Activated naive CD8-positive, alpha-beta T cell treated with anti-CD3 and anti-CD28 coated beads for 36 hours (primary cell): ENCODE data around the gene TMCC3. TPM values are rescaled to one million over a fixed set of nuclear protein-coding genes. Genes with fewer than 3 reads are reported as not detected.

Experiments
- DNase-seq: peaks from one replicate; pipeline ENCODE4 v3.0.0; 2021
- H3K27ac Mint-ChIP-seq: one replicate; pipeline ENCODE4 v1.8.0; 2022; ENCODE audit warnings: mild to moderate bottlenecking, moderate library complexity, mixed read lengths
- H3K27me3 Mint-ChIP-seq: one replicate; pipeline ENCODE4 v1.8.0; 2022; ENCODE audit warnings: mild to moderate bottlenecking, mixed read lengths
- H3K36me3 Mint-ChIP-seq: one replicate; pipeline ENCODE4 v1.8.0; 2021; ENCODE audit warnings: mild to moderate bottlenecking, mixed read lengths
- H3K4me1 Mint-ChIP-seq: one replicate; pipeline ENCODE4 v1.8.0; 2021; ENCODE audit warnings: mixed read lengths
- H3K4me3 Mint-ChIP-seq: one replicate; pipeline ENCODE4 v1.8.0; 2022; ENCODE audit warnings: mild to moderate bottlenecking, moderate library complexity, mixed read lengths
- H3K9me3 Mint-ChIP-seq: one replicate; pipeline ENCODE4 v1.8.0; 2022; ENCODE audit warnings: mixed read lengths
- total RNA-seq, 2 experiments: library from RNA; stranded (reverse); gene quantifications; one replicate each; pipeline ENCODE4 v1.2.3, GENCODE V29; 2021

TMCC3 gene
- total RNA-seq, 2 experiments from 2014 or later: 0.10 to 0.19 TPM

- H3K27ac Mint-ChIP-seq: no peak overlapping the region
- DNase-seq: no peak
- H3K4me1 Mint-ChIP-seq: peaks cover 9% of the 10 kb centered on the region
- no peak overlapping the region for H3K4me3 Mint-ChIP-seq
- peaks cover 8% of the 10 kb centered on the region for H3K27me3 Mint-ChIP-seq
- no peaks in the 10 kb centered on the region for H3K9me3 Mint-ChIP-seq
- no peaks in the 10 kb centered on the region for H3K36me3 Mint-ChIP-seq
These were observed 28.5 kb upstream of the TMCC3 start for GRCh38 chr12:94678849-94679248.

GRCh38 chr12:94678379-94678778 is 28.0 kb upstream of the TMCC3 start:
- Mint-ChIP-seq H3K4me3 (no peak overlapping the region), H3K4me1 (peaks cover 9% of the 10 kb centered on the region), H3K36me3 (no peaks in the 10 kb centered on the region)

GRCh38 chr12:94677778-94678177 is 27.4 kb upstream of the TMCC3 start:
- Mint-ChIP-seq H3K36me3 (no peaks in the 10 kb centered on the region), H3K27me3 (peaks cover 8% of the 10 kb centered on the region), H3K27ac (no peak overlapping the region), H3K4me1 (peaks cover 9% of the 10 kb centered on the region), H3K4me3 (no peak overlapping the region), H3K9me3 (no peaks in the 10 kb centered on the region)
- no peak for DNase-seq

More at GRCh38 chr12:94678379-94678778, 28.0 kb upstream of the TMCC3 start:
- DNase-seq: no peak
- peaks cover 8% of the 10 kb centered on the region for H3K27me3 Mint-ChIP-seq
- H3K27ac Mint-ChIP-seq: no peak overlapping the region
- H3K9me3 Mint-ChIP-seq: no peaks in the 10 kb centered on the region

- Mint-ChIP-seq H3K27me3 (peaks cover 8% of the 10 kb centered on the region), H3K9me3 (no peaks in the 10 kb centered on the region), H3K36me3 (no peaks in the 10 kb centered on the region), H3K4me1 (peaks cover 9% of the 10 kb centered on the region), H3K27ac (no peak overlapping the region), H3K4me3 (no peak overlapping the region)
- DNase-seq: no peak
These were observed 26.6 kb upstream of the TMCC3 start for GRCh38 chr12:94676922-94677321.

- Mint-ChIP-seq H3K4me3 (peak overlapping the region; percentile 8), H3K4me1 (peaks cover 9% of the 10 kb centered on the region), H3K27me3 (peaks cover 8% of the 10 kb centered on the region), H3K36me3 (no peaks in the 10 kb centered on the region), H3K27ac (no peak overlapping the region), H3K9me3 (no peaks in the 10 kb centered on the region)
- no peak for DNase-seq
These were observed 25.8 kb upstream of the TMCC3 start for GRCh38 chr12:94676031-94676641.

- H3K27me3 Mint-ChIP-seq: peaks cover 3% of the 10 kb centered on the region
- H3K36me3 Mint-ChIP-seq: no peaks in the 10 kb centered on the region
- no peak for DNase-seq
These were observed 24.5 kb upstream of the TMCC3 start for GRCh38 chr12:94674835-94675234.

GRCh38 chr12:94674051-94674451 is 23.7 kb upstream of the TMCC3 start:
- H3K4me3 Mint-ChIP-seq: no peak overlapping the region
- H3K4me1 Mint-ChIP-seq: peaks cover 9% of the 10 kb centered on the region
- no peak overlapping the region for H3K27ac Mint-ChIP-seq
- H3K36me3 Mint-ChIP-seq: no peaks in the 10 kb centered on the region
- no peak for DNase-seq
- peaks cover 3% of the 10 kb centered on the region for H3K27me3 Mint-ChIP-seq
- H3K9me3 Mint-ChIP-seq: no peaks in the 10 kb centered on the region

More at GRCh38 chr12:94674835-94675234, 24.5 kb upstream of the TMCC3 start:
- Mint-ChIP-seq H3K4me1 (peaks cover 9% of the 10 kb centered on the region), H3K9me3 (no peaks in the 10 kb centered on the region), H3K27ac (no peak overlapping the region), H3K4me3 (no peak overlapping the region)

GRCh38 chr12:94673496-94673895 is 23.1 kb upstream of the TMCC3 start:
- Mint-ChIP-seq H3K27ac (no peak overlapping the region), H3K4me3 (no peak overlapping the region), H3K36me3 (no peaks in the 10 kb centered on the region), H3K27me3 (peaks cover 3% of the 10 kb centered on the region), H3K9me3 (no peaks in the 10 kb centered on the region), H3K4me1 (peaks cover 9% of the 10 kb centered on the region)
- DNase-seq: no peak

- H3K27ac Mint-ChIP-seq: no peak overlapping the region
- no peak overlapping the region for H3K4me3 Mint-ChIP-seq
- peaks cover 3% of the 10 kb centered on the region for H3K27me3 Mint-ChIP-seq
These were observed 21.6 kb upstream of the TMCC3 start for GRCh38 chr12:94671917-94672316.

GRCh38 chr12:94670898-94671297 is 20.5 kb upstream of the TMCC3 start:
- Mint-ChIP-seq H3K27me3 (no peaks in the 10 kb centered on the region), H3K27ac (no peak overlapping the region), H3K4me1 (peaks cover 2% of the 10 kb centered on the region), H3K36me3 (no peaks in the 10 kb centered on the region), H3K4me3 (no peak overlapping the region), H3K9me3 (no peaks in the 10 kb centered on the region)
- DNase-seq: no peak

More at GRCh38 chr12:94671917-94672316, 21.6 kb upstream of the TMCC3 start:
- peaks cover 9% of the 10 kb centered on the region for H3K4me1 Mint-ChIP-seq
- no peaks in the 10 kb centered on the region for H3K9me3 Mint-ChIP-seq
- no peak for DNase-seq
- H3K36me3 Mint-ChIP-seq: no peaks in the 10 kb centered on the region

GRCh38 chr12:94670075-94670474 is 19.7 kb upstream of the TMCC3 start:
- Mint-ChIP-seq H3K27me3 (no peaks in the 10 kb centered on the region), H3K9me3 (no peaks in the 10 kb centered on the region), H3K27ac (no peak overlapping the region), H3K36me3 (no peaks in the 10 kb centered on the region), H3K4me1 (no peaks in the 10 kb centered on the region), H3K4me3 (no peak overlapping the region)
- DNase-seq: no peak

GRCh38 chr12:94667031-94667540 is 16.7 kb upstream of the TMCC3 start:
- H3K9me3 Mint-ChIP-seq: no peaks in the 10 kb centered on the region
- no peak overlapping the region for H3K27ac Mint-ChIP-seq
- H3K4me3 Mint-ChIP-seq: no peak overlapping the region
- H3K36me3 Mint-ChIP-seq: no peaks in the 10 kb centered on the region
- DNase-seq: no peak
- H3K4me1 Mint-ChIP-seq: no peaks in the 10 kb centered on the region
- no peaks in the 10 kb centered on the region for H3K27me3 Mint-ChIP-seq

- H3K36me3 Mint-ChIP-seq: no peaks in the 10 kb centered on the region
- H3K27me3 Mint-ChIP-seq: no peaks in the 10 kb centered on the region
- no peaks in the 10 kb centered on the region for H3K4me1 Mint-ChIP-seq
- no peak for DNase-seq
- H3K9me3 Mint-ChIP-seq: no peaks in the 10 kb centered on the region
- H3K27ac Mint-ChIP-seq: no peak overlapping the region
- H3K4me3 Mint-ChIP-seq: no peak overlapping the region
These were observed 15.8 kb upstream of the TMCC3 start for GRCh38 chr12:94666158-94666557.

- Mint-ChIP-seq H3K36me3 (no peaks in the 10 kb centered on the region), H3K27me3 (no peaks in the 10 kb centered on the region), H3K27ac (no peak overlapping the region), H3K4me1 (no peaks in the 10 kb centered on the region), H3K9me3 (no peaks in the 10 kb centered on the region), H3K4me3 (no peak overlapping the region)
- DNase-seq: no peak
These were observed 13.3 kb upstream of the TMCC3 start for GRCh38 chr12:94663702-94664101.

GRCh38 chr12:94663071-94663470 is 12.7 kb upstream of the TMCC3 start:
- Mint-ChIP-seq H3K4me3 (no peak overlapping the region), H3K36me3 (no peaks in the 10 kb centered on the region), H3K4me1 (no peaks in the 10 kb centered on the region), H3K9me3 (no peaks in the 10 kb centered on the region), H3K27me3 (no peaks in the 10 kb centered on the region), H3K27ac (no peak overlapping the region)
- DNase-seq: no peak

GRCh38 chr12:94660436-94660835 is 10.1 kb upstream of the TMCC3 start:
- DNase-seq: no peak
- Mint-ChIP-seq H3K27ac (no peak overlapping the region), H3K9me3 (no peaks in the 10 kb centered on the region), H3K27me3 (no peaks in the 10 kb centered on the region), H3K4me1 (no peaks in the 10 kb centered on the region), H3K4me3 (no peak overlapping the region), H3K36me3 (no peaks in the 10 kb centered on the region)
